IMR-90 (cell line): ENCODE data around the gene L3MBTL3. TPM values are rescaled to one million over a fixed set of nuclear protein-coding genes. Genes with fewer than 3 reads are reported as not detected.
A peak's percentile ranks its signal among the peaks of the same experiment; 100 is the strongest.

Experiments used
- ATAC-seq: fragments of 200-7000 bp; cut with Tn5 transposase; 2 replicates; pipeline ENCODE4 v1.9.1; 2020; ENCODE audit warnings: low read depth, mild to moderate bottlenecking, moderate library complexity
- BruUV-seq: library from RNA; stranded (reverse); fragments of 400-500 nt; replicated peaks from 2 replicates; lab custom pipeline; 2021; lab: Mats Ljungman, UMichigan
- CTCF ChIA-PET: fragments of 300-600 bp; formaldehyde crosslinking; extraction: SDS; loops from one replicate; lab custom pipeline; 2021; ENCODE audit warnings: antibody characterized with exemption; lab: Yijun Ruan, JAX
- POLR2A ChIA-PET: fragments of 300-600 bp; sonication (Branson Sonifier 250); formaldehyde crosslinking; loops from one replicate; lab custom pipeline; 2022; ENCODE audit warnings: antibody characterized with exemption; ENCODE audit not compliant: unreplicated experiment; lab: Charles Lee
- DNase-seq: peaks from one replicate; pipeline ENCODE4 v3.0.0; 2013
- H2AFZ ChIP-seq: replicated peaks from 2 replicates; pipeline ENCODE3; 2013; ENCODE audit warnings: low read length, mild to moderate bottlenecking; ENCODE audit not compliant: poor library complexity
- H2AK5ac ChIP-seq: 2 replicates; pipeline ENCODE4 v1.6.1; 2013; ENCODE audit warnings: low read depth, low read length, inconsistent platforms
- H2AK9ac ChIP-seq: replicated peaks from 2 replicates; pipeline ENCODE3; 2013; ENCODE audit warnings: mild to moderate bottlenecking, low read depth, low read length, moderate library complexity; ENCODE audit not compliant: poor library complexity
- H2BK120ac ChIP-seq: 2 replicates; pipeline ENCODE4 v1.6.1; 2013; ENCODE audit warnings: low read depth, low read length, inconsistent platforms
- H2BK15ac ChIP-seq: 3 replicates; pipeline ENCODE4 v1.6.1; 2013; ENCODE audit warnings: low read depth, low read length, inconsistent platforms
- H2BK20ac ChIP-seq: 2 replicates; pipeline ENCODE4 v1.6.1; 2013; ENCODE audit warnings: low read depth, mild to moderate bottlenecking, inconsistent platforms, low read length, moderate library complexity
- H2BK5ac ChIP-seq: 2 replicates; pipeline ENCODE4 v1.6.1; 2013; ENCODE audit warnings: mild to moderate bottlenecking, low read depth, low read length, inconsistent platforms; ENCODE audit not compliant: poor library complexity, severe bottlenecking
- H3K14ac ChIP-seq: replicated peaks from 2 replicates; pipeline ENCODE4 v1.6.1; 2013; ENCODE audit warnings: low read depth, low read length, inconsistent platforms
- H3K18ac ChIP-seq: 2 replicates; pipeline ENCODE4 v1.6.1; 2013; ENCODE audit warnings: low read depth, low read length, control low read depth
- H3K23ac ChIP-seq: 2 replicates; pipeline ENCODE4 v1.6.1; 2013; ENCODE audit warnings: low read depth, low read length, inconsistent platforms
- H3K27ac ChIP-seq: 2 replicates; pipeline ENCODE4 v1.5.1; 2013; ENCODE audit warnings: mild to moderate bottlenecking, control low read depth, low read length; ENCODE audit not compliant: insufficient read depth
- H3K27me3 ChIP-seq: 2 replicates; pipeline ENCODE4 v1.6.1; 2013; ENCODE audit warnings: low read length; ENCODE audit not compliant: control insufficient read depth, insufficient read depth
- H3K36me3 ChIP-seq: 2 replicates; pipeline ENCODE4 v1.6.1; 2013; ENCODE audit warnings: low read length, mixed read lengths; ENCODE audit not compliant: control insufficient read depth, insufficient read depth
- H3K4ac ChIP-seq: 2 replicates; pipeline ENCODE4 v1.6.1; 2013; ENCODE audit warnings: low read depth, low read length, inconsistent platforms
- H3K4me1 ChIP-seq: 2 replicates; pipeline ENCODE4 v1.6.1; 2013; ENCODE audit warnings: low read length, mixed read lengths; ENCODE audit not compliant: control insufficient read depth, insufficient read depth
- H3K4me2 ChIP-seq: 2 replicates; pipeline ENCODE4 v1.6.1; 2013; ENCODE audit warnings: low read depth, mild to moderate bottlenecking, control low read depth, low read length, moderate library complexity
- H3K4me3 ChIP-seq: 2 replicates; pipeline ENCODE4 v1.5.1; 2013; ENCODE audit warnings: low read depth, mild to moderate bottlenecking, control low read depth, low read length, moderate library complexity; ENCODE audit not compliant: insufficient read depth
- H3K56ac ChIP-seq: 2 replicates; pipeline ENCODE4 v1.6.1; 2013; ENCODE audit warnings: low read length, inconsistent platforms; ENCODE audit not compliant: insufficient read depth; ENCODE audit errors: extremely low read depth
- H3K79me1 ChIP-seq, 2 experiments: 2 replicates each; pipeline ENCODE4 v1.6.1; 2013; ENCODE audit warnings: low read length in 2 of 2, inconsistent platforms in 1 of 2, low read depth in 1 of 2
- H3K9ac ChIP-seq: 2 replicates; pipeline ENCODE4 v1.6.1; 2013; ENCODE audit warnings: low read depth, low read length, control low read depth
- H3K9me1 ChIP-seq: 2 replicates; pipeline ENCODE4 v1.6.1; 2013; ENCODE audit warnings: low read length, inconsistent platforms; ENCODE audit not compliant: insufficient read depth
- H3K9me3 ChIP-seq: 2 replicates; pipeline ENCODE4 v1.6.1; 2013; ENCODE audit warnings: low read length; ENCODE audit not compliant: control insufficient read depth, insufficient read depth
- H4K20me1 ChIP-seq: 2 replicates; pipeline ENCODE4 v1.6.1; 2013; ENCODE audit warnings: low read length, inconsistent platforms; ENCODE audit not compliant: insufficient read depth
- H4K5ac ChIP-seq: 2 replicates; pipeline ENCODE4 v1.6.1; 2013; ENCODE audit warnings: mild to moderate bottlenecking, low read depth, low read length, control low read depth
- H4K8ac ChIP-seq, 2 experiments: 2 replicates each; pipeline ENCODE4 v1.6.1; 2013; ENCODE audit warnings: low read depth in 2 of 2, low read length in 2 of 2, control low read depth in 1 of 2, inconsistent platforms in 1 of 2
- H4K91ac ChIP-seq: 2 replicates; pipeline ENCODE4 v1.6.1; 2013; ENCODE audit warnings: low read depth, low read length, inconsistent platforms; ENCODE audit not compliant: insufficient read depth
- MAFK ChIP-seq: IDR thresholded peaks from 2 replicates; pipeline ENCODE4 v1.6.1; 2012; ENCODE audit warnings: low read depth, low read length, improper control_type of control experiment
- POLR2A ChIP-seq: IDR thresholded peaks from 2 replicates; pipeline ENCODE4 v1.6.1; 2012; ENCODE audit warnings: mild to moderate bottlenecking, low read depth, low read length
- WGBS, 2 experiments: methylation state at CpG; one replicate each; pipeline versions ENCODE4 v1.1.5 to v1.1.7; 2013; ENCODE audit warnings: missing lambda C conversion rate in 2 of 2; ENCODE audit not compliant: insufficient read length in 1 of 2; ENCODE audit errors: extremely low coverage in 2 of 2; 5-methylcytosine and 5-hydroxymethylcytosine counted together
- dilution Hi-C: fragments of 300-500 bp; cut with HindIII; formaldehyde crosslinking; loops from one replicate; pipeline ENCODE4 v1.14.3; 2018; ENCODE audit warnings: low sequenced_read_pairs; ENCODE audit not compliant: unreplicated experiment
- in situ Hi-C: fragments of 300-500 bp; cut with MboI; formaldehyde crosslinking; loops from 3 replicates; pipeline ENCODE4 v1.14.3; 2019; ENCODE audit warnings: low sequenced_read_pairs, inconsistent platforms, mixed read lengths
- intact Hi-C: fragments of 100-400 bp; cut with micrococcal nuclease; formaldehyde crosslinking; loops from 2 replicates; pipeline ENCODE4 v1.10.0; 2022
- polyA plus RNA-seq, 3 experiments: library from polyadenylated mRNA; depleted of rRNA; stranded (reverse); fragments of >200 nt; gene quantifications; 2 replicates each; pipeline ENCODE4 v1.2.3, GENCODE V29; 2012; ENCODE audit warnings: low replicate concordance in 1 of 3
- total RNA-seq: library from RNA; depleted of rRNA; stranded (reverse); fragments of >200 nt; gene quantifications from 2 replicates; pipeline ENCODE4 v1.2.3, GENCODE V29; 2012

The L3MBTL3 gene
- total and polyA plus RNA-seq, 2 of the 4 experiments (the other 2 are of a cell fraction), result 7.2 to 10.9 TPM

- Histone ChIP-seq H3K79me1 (peaks cover 28 to 36% of the 10 kb centered on the region in 2 experiments), H2BK20ac (no peak overlapping the region), H3K9me3 (no peaks in the 10 kb centered on the region), H3K14ac (no peak overlapping the region), H3K4me1 (peaks cover 13% of the 10 kb centered on the region), H2AK9ac (no peak overlapping the region), H3K23ac (no peak overlapping the region), H4K8ac (no peak overlapping the region), H3K56ac (no peak overlapping the region), H2BK120ac (no peak overlapping the region), H3K9ac (no peak overlapping the region), H3K9me1 (peaks cover 7% of the 10 kb centered on the region), H3K18ac (no peak overlapping the region), H4K91ac (no peak overlapping the region), H3K27ac (no peak overlapping the region), H3K4me2 (no peak overlapping the region), H3K4ac (no peak overlapping the region), H2BK5ac (no peak overlapping the region), H3K4me3 (no peak overlapping the region), H2AFZ (no peak overlapping the region), H2BK15ac (no peak overlapping the region), H4K5ac (no peak overlapping the region), H4K20me1 (peaks cover 4% of the 10 kb centered on the region; the same call in 1 of the 2 replicates), H3K36me3 (peaks cover 1% of the 10 kb centered on the region; the same call in 1 of the 2 replicates), H3K27me3 (no peaks in the 10 kb centered on the region), H2AK5ac (no peak overlapping the region)
- DNase-seq (no peak), ATAC-seq (no peak)
- TF ChIP-seq POLR2A, result no peak
- TF ChIP-seq MAFK, result peak; percentile 93
- ChIA-PET POLR2A (no interaction called here), CTCF (no interaction called here)
- dilution Hi-C loops (no loop called here), in situ Hi-C loops (loop anchor here (5.0 to 10.0 kb wide), 3 partner anchors 364 to 534 kb away; no protein-coding TSS in a partner anchor), intact Hi-C loops (no loop called here)
- no TSS peak for BruUV-seq
- WGBS, 2 experiments, result 80% methylated on average over 1 of the region's 6 CpGs; no CpG with 5 or more reads in 1 of the 2 experiments
Observed at GRCh38 chr6:130029163-130029562, 10.8 kb downstream of the L3MBTL3 start.
